Spinal cord (tissue), 10 donors: Measurements from ENCODE around the gene PDZRN3. TPM values are rescaled to one million over a fixed set of nuclear protein-coding genes. Genes with fewer than 3 reads are reported as not detected.
A peak's percentile ranks its signal among the peaks of the same experiment; 100 is the strongest.

ENCODE experiments used
- DNase-seq, 6 donors: peaks; one replicate each; pipeline versions ENCODE4 v3.0.0 to v3.0.0-alpha.2; 2013 to 2015; ENCODE audit warnings: low spot score in 6 of 6, low read depth in 4 of 6
- H3K27ac ChIP-seq: one replicate; pipeline ENCODE4 v1.5.1; 2013; ENCODE audit warnings: low read depth, low read length, control low read depth
- H3K27me3 ChIP-seq: one replicate; pipeline ENCODE4 v1.6.1; 2013; ENCODE audit warnings: low read length; ENCODE audit not compliant: control insufficient read depth, insufficient read depth
- H3K36me3 ChIP-seq: one replicate; pipeline ENCODE4 v1.6.1; 2013; ENCODE audit warnings: low read length; ENCODE audit not compliant: control insufficient read depth, insufficient read depth
- H3K4me1 ChIP-seq: one replicate; pipeline ENCODE4 v1.6.1; 2013; ENCODE audit warnings: low read length; ENCODE audit not compliant: control insufficient read depth, insufficient read depth
- H3K4me3 ChIP-seq: one replicate; pipeline ENCODE4 v1.5.1; 2013; ENCODE audit warnings: low read depth, low read length, control low read depth
- H3K9me3 ChIP-seq: one replicate; pipeline ENCODE4 v1.6.1; 2013; ENCODE audit warnings: low read length; ENCODE audit not compliant: control insufficient read depth, insufficient read depth
- WGBS: methylation state at CpG from one replicate; pipeline ENCODE4 v1.1.5; 2013; ENCODE audit warnings: missing lambda C conversion rate; ENCODE audit not compliant: insufficient coverage; 5-methylcytosine and 5-hydroxymethylcytosine counted together
- polyA plus RNA-seq, 2 donors: library from polyadenylated mRNA; unstranded; fragments of 120-200 nt; gene quantifications; one replicate each; pipeline ENCODE4 v1.2.1, GENCODE V29; 2013; ENCODE audit not compliant: insufficient read length in 2 of 2
- total RNA-seq, 2 donors: library from RNA; depleted of rRNA in 1 of 2; stranded (reverse); fragments of 120-200 nt in 1 of 2; fragments of >200 nt in 1 of 2; gene quantifications; one replicate each; pipeline versions ENCODE4 v1.2.3 to v1.2.4, GENCODE V29; 2013 to 2014
- donor health status: healthy.

Gene PDZRN3
- total and polyA plus RNA-seq, 4 donors = 21.8 to 83.6 (median 30.2) TPM

- DNase-seq = no peak
- H3K4me3 ChIP-seq = no peak overlapping the region
- H3K27me3 ChIP-seq = no peaks in the 10 kb centered on the region
- no peaks in the 10 kb centered on the region for H3K9me3 ChIP-seq
- peaks cover 17% of the 10 kb centered on the region for H3K4me1 ChIP-seq
- H3K27ac ChIP-seq = peak overlapping the region; percentile 11
- no peaks in the 10 kb centered on the region for H3K36me3 ChIP-seq
- WGBS = 77% methylated on average over 2 of the region's 5 CpGs
Measured at GRCh38 chr3:73509066-73509465, 115.7 kb downstream of the PDZRN3 start.

DNA sequence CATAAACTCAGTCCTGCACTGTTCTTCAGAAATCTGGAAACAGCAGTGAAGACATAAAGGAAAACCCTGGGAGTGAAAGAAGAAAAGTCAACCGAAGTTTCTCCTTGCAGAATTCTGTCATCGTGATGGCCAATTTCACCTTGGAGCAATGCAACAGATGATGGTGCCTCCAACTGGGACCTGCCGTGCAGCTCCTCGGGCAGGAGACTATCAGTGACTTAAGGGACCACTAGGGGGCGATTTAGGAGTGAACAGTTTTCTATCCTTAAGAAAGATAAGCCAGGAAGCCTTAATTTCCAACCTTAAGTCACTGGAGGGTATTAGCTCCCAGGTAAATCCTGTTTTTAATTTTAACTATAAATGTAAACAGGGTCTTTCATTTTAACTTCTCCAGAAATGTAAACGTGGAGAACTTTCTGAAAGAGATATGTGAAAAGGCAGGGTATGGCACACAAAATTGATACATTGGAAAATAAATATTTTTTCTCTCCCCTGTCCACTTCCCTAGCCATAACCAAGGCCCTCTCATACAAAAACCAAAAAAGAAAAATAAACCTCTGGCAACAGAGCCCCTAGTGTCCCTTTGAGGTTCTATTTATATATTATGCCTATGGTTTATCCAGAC, 116.3 kb downstream of the PDZRN3 start:
- WGBS = 27% methylated on average over 4 of the region's 6 CpGs
- no peaks in the 10 kb centered on the region for H3K36me3 ChIP-seq
- no peaks in the 10 kb centered on the region for H3K9me3 ChIP-seq
- DNase-seq = peak in 2 of 6 donors; percentile 86 to 93
- no peaks in the 10 kb centered on the region for H3K27me3 ChIP-seq
- H3K4me1 ChIP-seq = peaks cover 17% of the 10 kb centered on the region
- H3K27ac ChIP-seq = peak overlapping the region; percentile 11
- no peak overlapping the region for H3K4me3 ChIP-seq

DNA sequence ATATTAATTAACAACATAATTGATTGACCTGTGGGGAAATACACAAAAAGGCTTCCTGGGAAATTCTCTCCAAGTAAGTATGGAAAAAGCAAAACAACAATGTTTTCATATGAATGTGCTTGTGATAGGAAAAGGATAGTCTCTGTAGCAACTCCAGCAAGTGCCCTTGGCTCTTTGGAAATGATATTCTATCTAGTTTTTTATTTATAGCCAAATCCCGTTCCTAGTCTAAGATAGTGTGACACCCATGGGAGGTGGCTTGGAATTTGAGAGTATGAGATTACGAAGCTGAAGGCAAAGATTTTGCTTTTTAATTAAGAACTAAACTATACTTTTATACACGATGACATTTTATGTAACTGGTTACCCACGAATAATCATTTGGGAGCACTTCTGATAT, 119.9 kb downstream of the PDZRN3 start:
- Histone ChIP-seq H3K9me3 (no peaks in the 10 kb centered on the region), H3K4me1 (peaks cover 15% of the 10 kb centered on the region), H3K27me3 (no peaks in the 10 kb centered on the region), H3K36me3 (no peaks in the 10 kb centered on the region), H3K27ac (peak overlapping the region; percentile 22), H3K4me3 (no peak overlapping the region)
- no peak for DNase-seq
- no CpG with 5 or more reads among the region's 4 CpGs for WGBS

DNA sequence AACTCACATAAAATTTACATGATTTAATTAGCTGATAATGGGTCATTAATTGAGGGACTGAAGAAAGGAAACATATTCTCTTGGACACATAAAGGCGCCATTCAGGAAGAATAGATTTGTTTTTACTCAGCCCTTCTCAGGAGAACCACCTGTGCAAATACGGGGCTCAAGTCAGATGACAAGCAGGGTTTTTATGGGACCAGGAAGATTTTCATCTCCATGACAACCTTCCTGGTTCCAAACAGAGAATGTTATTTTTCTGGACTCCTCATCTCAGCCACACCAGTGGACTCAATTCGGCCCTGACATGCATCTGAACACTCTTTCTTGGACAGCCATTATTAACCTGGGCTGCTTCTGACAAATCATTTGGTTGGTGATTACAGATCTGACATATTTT, 120.5 kb downstream of the PDZRN3 start:
- peak overlapping the region; percentile 44 for H3K27ac ChIP-seq

GRCh38 chr3:73503781-73504180, 121.0 kb downstream of the PDZRN3 start:
- H3K36me3 ChIP-seq = no peaks in the 10 kb centered on the region
- no peaks in the 10 kb centered on the region for H3K27me3 ChIP-seq
- no peaks in the 10 kb centered on the region for H3K9me3 ChIP-seq
- DNase-seq = no peak
- H3K4me1 ChIP-seq = peaks cover 10% of the 10 kb centered on the region
- 0% methylated on average over 1 of the region's 4 CpGs for WGBS
- peak overlapping the region; percentile 44 for H3K27ac ChIP-seq
- no peak overlapping the region for H3K4me3 ChIP-seq

More for the DNA sequence above, 120.5 kb downstream of the PDZRN3 start:
- Histone ChIP-seq H3K27me3 (no peaks in the 10 kb centered on the region), H3K9me3 (no peaks in the 10 kb centered on the region), H3K4me1 (peaks cover 9% of the 10 kb centered on the region), H3K4me3 (no peak overlapping the region), H3K36me3 (no peaks in the 10 kb centered on the region)
- WGBS = 34% methylated on average over 3 of the region's 3 CpGs
- DNase-seq = peak in 2 of 6 donors; percentile 54 to 67

DNA sequence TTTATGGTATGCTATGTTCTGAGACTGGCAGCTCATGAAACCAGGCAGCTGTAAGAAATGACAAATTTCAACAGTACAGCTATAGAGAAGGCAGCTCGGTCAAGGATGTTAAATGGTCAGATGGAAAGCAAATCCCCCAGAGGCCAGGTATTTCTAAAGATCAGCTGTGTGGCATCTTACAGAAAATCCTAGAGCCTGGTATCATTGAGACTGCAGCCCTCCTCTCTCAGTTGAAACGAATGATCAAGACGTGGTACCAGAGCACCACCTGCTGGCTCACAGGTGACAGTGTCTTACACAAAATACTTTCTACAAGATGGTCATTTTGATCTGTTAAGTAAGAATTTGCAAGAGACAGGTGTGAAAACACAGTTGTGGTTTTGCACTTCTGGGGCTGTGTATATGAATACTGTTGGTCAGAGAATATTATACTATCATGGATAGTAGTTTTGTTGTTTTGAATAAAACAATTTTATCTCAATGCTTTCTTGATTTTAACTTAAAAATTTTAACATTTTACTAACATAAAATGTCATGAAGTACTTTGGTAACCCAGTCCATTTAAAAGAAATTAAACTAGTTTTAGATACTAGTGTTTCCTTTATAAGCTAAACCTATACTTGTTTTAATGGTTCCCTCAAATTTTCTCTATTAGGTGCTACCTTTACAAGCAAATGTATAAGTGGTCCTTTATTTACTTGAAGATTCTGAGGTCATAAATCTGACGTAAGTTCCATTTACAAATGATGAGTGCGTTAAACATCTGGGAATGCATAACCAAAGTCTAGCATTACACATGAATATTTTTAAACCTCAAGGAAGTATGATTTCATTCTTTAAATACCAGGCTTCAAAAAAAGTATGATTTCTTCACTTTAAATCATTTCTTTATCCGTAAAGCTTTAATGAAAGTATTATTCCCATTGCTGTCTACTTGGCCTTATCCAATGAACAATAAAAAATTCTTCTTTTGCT, 121.8 kb downstream of the PDZRN3 start:
- 50% methylated on average over 1 of the region's 6 CpGs for WGBS
- Histone ChIP-seq H3K4me1 (peaks cover 10% of the 10 kb centered on the region), H3K9me3 (no peaks in the 10 kb centered on the region), H3K4me3 (no peak overlapping the region), H3K36me3 (no peaks in the 10 kb centered on the region), H3K27me3 (no peaks in the 10 kb centered on the region), H3K27ac (peak overlapping the region; percentile 44)
- peak in 5 of 6 donors; percentile 66 to 96 (median 83) for DNase-seq

GRCh38 chr3:73500321-73500720, 124.4 kb downstream of the PDZRN3 start:
- Histone ChIP-seq H3K4me1 (peaks cover 10% of the 10 kb centered on the region), H3K36me3 (no peaks in the 10 kb centered on the region), H3K27ac (no peak overlapping the region), H3K27me3 (no peaks in the 10 kb centered on the region), H3K4me3 (no peak overlapping the region), H3K9me3 (no peaks in the 10 kb centered on the region)
- 88% methylated on average over 1 of the region's 1 CpG for WGBS
- peak in 1 of 6 donors; percentile 42 for DNase-seq

GRCh38 chr3:73499787-73500186, 125.0 kb downstream of the PDZRN3 start:
- no peak for DNase-seq
- H3K27ac ChIP-seq = no peak overlapping the region
- H3K4me1 ChIP-seq = peaks cover 10% of the 10 kb centered on the region
- 100% methylated on average over 3 of the region's 3 CpGs for WGBS
- H3K4me3 ChIP-seq = no peak overlapping the region
- no peaks in the 10 kb centered on the region for H3K36me3 ChIP-seq
- H3K9me3 ChIP-seq = no peaks in the 10 kb centered on the region
- H3K27me3 ChIP-seq = no peaks in the 10 kb centered on the region

- WGBS = 96% methylated on average over 18 of the region's 23 CpGs
- Histone ChIP-seq H3K4me3 (no peak overlapping the region), H3K27ac (no peak overlapping the region)
Measured at GRCh38 chr3:73498764-73499622, 125.7 kb downstream of the PDZRN3 start.

More at GRCh38 chr3:73498764-73499622, 125.7 kb downstream of the PDZRN3 start:
- Histone ChIP-seq H3K36me3 (no peaks in the 10 kb centered on the region), H3K4me1 (peaks cover 10% of the 10 kb centered on the region), H3K27me3 (no peaks in the 10 kb centered on the region), H3K9me3 (no peaks in the 10 kb centered on the region)
- DNase-seq = no peak
